CD4-positive, alpha-beta T cell treated with Interleukin-1 beta for 1 hour (primary cell): Measurements from ENCODE around the gene TIE1.

ENCODE experiments used
- DNase-seq, 2 donors: peaks; one replicate each; pipeline ENCODE4 v3.0.0-alpha.2; 2020 to 2022

TIE1 gene

GRCh38 chr1:43293896-43294760 is 6.7 kb upstream of the TIE1 start:
- DNase-seq = no peak

- DNase-seq = no peak
Measured at GRCh38 chr1:43294761-43295160, 6.0 kb upstream of the TIE1 start.

DNA sequence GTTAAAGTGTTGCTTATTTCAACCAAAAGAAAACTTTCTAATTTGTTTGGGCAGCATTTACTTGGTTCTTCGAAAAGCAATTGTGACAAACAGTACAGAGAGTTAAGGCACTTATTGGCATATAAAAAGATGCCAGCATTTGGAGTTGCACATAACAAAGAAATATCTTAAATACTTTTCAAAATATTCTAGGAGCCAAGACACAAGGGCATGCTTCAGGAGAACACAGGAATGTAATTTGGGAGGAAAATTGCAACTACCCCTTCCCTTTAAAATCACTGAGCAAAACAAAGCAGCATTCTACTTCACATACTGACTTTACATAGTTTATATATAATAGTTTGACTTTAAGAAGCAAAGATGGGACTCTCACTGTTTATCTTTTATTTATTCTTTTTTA is 4.6 kb upstream of the TIE1 start:
- no peak for DNase-seq

DNA sequence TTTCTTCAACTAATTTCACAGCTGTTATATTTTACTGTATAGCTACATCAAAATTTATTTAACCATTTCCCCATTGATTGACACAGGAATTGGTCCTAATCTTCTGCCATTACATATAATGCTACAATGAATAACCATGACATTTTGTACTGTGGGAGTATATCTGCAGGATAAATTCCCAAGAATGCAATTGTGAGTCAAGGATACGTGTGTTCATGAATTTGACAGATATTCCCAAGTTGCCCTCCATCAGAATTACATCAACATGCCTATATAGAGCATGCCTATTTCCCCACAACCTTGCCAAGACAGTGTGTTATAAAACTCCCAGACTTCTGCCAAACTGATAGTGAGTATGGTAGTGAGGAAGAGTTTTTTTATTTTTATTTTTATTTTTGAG is 2.7 kb upstream of the TIE1 start:
- no peak for DNase-seq

- no peak for DNase-seq
Measured at GRCh38 chr1:43299101-43299500, 1.7 kb upstream of the TIE1 start.

- no peak for DNase-seq
Measured at GRCh38 chr1:43302201-43302600, 1.4 kb downstream of the TIE1 start.

- DNase-seq = no peak
Measured at GRCh38 chr1:43302721-43303470, 2.1 kb downstream of the TIE1 start.

DNA sequence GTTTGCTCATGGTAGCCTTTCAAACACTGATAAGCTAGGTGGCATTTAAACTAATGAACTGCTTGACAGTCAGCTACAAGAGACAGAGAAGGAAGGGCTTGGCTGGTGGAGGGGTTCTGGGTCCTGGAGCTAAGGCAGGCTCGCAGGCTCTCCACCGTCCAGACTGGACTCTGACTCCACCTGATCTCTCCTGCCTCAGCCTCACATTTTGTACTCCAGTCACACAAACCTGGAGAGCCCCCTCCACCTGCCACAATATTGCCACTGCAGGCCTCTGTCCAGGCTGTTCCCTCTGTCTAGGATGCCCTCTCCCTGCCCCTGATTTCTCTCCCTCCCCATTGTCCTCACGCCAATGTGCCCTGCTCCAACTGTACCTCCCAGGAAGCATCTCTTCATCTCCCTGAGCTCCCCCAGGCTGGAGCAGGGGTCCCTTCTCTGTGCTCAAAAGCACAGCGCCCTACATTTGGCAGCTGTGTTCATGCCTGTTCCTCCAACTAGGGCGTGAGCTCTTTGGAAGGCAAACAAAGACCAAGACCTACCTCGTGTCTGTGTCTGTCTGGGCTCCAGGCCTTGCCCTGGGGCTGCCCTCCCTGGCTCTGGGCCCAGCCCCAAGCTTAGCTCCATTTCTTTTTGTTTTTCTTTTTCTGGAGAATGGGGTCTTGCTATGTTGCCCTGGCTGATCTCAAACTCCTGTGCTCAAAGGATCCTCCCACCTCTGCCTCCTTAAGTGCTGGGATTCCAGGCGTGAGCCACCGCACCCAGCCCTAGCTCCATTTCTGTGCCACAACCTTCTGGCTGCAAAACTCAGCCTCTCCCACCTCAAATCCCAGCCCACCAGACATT is 2.9 kb downstream of the TIE1 start:
- no peak for DNase-seq

- DNase-seq = no peak
Measured at GRCh38 chr1:43304314-43304681, 3.5 kb downstream of the TIE1 start.

DNA sequence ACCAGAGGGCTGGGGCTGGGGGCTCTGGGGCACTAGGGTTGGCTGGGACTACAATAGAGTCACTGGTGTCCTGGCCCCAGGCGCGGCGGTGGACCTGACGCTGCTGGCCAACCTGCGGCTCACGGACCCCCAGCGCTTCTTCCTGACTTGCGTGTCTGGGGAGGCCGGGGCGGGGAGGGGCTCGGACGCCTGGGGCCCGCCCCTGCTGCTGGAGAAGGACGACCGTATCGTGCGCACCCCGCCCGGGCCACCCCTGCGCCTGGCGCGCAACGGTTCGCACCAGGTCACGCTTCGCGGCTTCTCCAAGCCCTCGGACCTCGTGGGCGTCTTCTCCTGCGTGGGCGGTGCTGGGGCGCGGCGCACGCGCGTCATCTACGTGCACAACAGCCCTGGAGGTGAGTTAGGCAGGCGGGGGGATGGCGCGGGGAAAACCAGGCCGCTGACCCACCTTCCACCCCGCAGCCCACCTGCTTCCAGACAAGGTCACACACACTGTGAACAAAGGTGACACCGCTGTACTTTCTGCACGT is 4.1 kb downstream of the TIE1 start:
- DNase-seq = no peak

DNA sequence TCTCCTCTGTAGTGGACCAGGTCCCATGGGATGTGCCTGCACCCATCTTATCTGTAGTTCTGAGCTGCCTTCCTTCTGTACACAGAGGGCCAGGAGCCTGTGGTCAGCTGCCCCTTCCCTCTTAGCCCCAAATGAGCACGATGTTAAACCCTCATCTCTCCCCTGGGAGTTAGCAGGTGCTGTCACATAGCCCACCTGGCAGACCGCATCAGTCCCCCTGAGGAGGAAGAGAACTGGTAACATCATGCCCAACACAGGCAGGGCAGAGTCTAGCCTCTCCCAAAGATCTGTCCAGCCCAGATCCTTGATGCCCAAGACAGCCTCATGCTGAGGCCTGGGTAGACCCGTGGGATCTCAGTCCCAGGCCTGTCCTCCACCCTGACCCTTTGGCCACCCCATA is 4.7 kb downstream of the TIE1 start:
- DNase-seq = no peak

DNA sequence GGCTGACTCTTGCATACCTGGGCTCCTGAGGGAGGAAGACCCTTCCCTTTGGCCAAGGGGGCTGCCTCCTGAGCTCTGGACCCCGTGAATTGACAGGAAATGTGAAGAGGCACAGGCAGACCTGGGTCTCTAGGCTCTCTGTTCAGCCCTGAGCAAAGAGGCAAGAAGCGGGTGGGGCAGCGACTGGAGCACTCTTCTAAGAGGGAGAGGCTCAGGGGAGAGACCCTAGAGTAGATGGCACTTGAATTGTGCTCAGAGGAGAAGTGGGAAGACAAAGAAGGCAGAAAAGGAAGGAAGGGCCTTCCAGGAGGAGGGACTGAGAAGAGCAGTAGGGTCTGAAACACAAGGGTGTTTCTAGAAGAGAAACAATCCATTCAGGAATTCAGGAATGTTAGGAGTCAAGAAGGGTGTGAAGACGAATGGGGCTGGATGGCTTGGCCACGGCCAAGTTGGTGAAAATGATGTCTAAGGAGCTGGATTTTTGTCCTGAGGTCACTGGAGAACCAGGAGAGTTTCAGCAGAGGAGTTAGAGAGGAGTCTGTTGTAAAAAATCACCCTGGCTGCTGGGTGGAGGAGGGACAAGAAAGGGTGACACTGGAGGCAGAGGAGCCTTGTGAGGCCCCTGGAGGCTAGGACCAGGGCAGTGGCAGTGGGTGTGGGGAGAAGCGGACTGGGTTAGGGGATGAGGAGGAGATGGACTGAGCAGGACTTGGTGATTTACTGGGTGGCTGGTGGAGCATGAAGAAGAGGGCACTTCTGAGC is 5.3 kb downstream of the TIE1 start:
- DNase-seq = no peak

GRCh38 chr1:43306688-43307457 is 6.1 kb downstream of the TIE1 start:
- no peak for DNase-seq

- DNase-seq = no peak
Measured at GRCh38 chr1:43307458-43308158, 6.8 kb downstream of the TIE1 start.

DNA sequence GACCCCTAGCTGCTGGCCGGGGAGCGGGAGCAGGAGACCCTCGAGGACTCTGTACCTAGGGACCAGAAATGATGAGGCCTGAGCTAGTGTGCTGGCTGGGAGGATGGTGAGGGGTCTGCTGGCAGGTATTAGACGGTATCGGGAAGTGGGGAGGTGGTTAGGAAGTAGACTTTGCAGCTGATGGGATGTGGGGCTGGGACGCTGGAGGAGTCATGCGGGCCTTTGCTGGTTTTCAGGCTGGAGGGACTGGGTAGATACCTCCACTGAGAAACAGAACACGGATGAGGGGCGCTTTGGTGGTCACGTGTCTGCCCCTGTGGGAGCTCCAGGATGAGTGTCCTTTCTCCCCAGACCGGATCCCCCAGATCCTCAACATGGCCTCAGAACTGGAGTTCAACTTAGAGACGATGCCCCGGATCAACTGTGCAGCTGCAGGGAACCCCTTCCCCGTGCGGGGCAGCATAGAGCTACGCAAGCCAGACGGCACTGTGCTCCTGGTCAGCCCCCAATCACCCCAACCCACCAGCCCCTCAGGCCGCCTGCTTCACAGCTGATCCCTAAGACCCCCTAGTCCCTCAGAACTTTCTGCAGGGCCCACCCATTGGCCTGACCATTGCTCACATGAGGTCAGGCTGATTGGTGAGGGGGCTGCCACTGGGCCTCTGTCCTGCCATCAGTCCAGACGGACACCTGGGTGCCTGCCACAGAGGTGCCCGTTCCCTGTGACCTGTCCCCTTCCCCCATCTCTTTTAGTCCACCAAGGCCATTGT is 8.0 kb downstream of the TIE1 start:
- no peak for DNase-seq

- no peak for DNase-seq
Measured at GRCh38 chr1:43309405-43310025, 8.7 kb downstream of the TIE1 start.

DNA sequence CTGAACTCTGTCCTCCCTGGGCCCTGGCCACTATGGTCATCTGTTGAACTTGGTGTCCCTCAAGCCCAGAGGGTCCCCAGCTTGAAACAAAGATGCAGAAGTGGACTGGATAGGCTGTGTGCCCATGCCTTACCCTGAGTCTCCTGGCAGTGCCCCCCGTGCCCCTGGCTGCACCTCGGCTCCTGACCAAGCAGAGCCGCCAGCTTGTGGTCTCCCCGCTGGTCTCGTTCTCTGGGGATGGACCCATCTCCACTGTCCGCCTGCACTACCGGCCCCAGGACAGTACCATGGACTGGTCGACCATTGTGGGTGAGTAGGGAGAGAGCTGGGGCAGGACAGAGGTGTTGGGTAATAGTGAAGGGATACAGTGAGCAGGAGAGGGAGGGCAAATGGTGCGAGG is 10.7 kb downstream of the TIE1 start:
- DNase-seq = no peak

GRCh38 chr1:43312212-43312623 is 11.4 kb downstream of the TIE1 start:
- DNase-seq = no peak

GRCh38 chr1:43312663-43313515 is 12.1 kb downstream of the TIE1 start:
- DNase-seq = no peak
